Fibroblast of pulmonary artery (primary cell): ENCODE data around the gene C1RL.

Source experiments
- DNase-seq: peaks from one replicate; pipeline ENCODE4 v3.0.0-alpha.2; 2010; ENCODE audit warnings: low read depth
- H3K4me3 ChIP-seq: replicated peaks from 2 replicates; pipeline ENCODE4 v1.5.1; 2011; ENCODE audit warnings: low read depth, mild to moderate bottlenecking, control low read depth, low read length, moderate library complexity
- TF ChIP-seq, protein P1 (sequence below): IDR thresholded peaks from 2 replicates; pipeline ENCODE4 v1.5.1; 2011; ENCODE audit warnings: mild to moderate bottlenecking, control low read depth, low read length, inconsistent platforms; ENCODE audit errors: missing control alignments

The C1RL gene

DNA sequence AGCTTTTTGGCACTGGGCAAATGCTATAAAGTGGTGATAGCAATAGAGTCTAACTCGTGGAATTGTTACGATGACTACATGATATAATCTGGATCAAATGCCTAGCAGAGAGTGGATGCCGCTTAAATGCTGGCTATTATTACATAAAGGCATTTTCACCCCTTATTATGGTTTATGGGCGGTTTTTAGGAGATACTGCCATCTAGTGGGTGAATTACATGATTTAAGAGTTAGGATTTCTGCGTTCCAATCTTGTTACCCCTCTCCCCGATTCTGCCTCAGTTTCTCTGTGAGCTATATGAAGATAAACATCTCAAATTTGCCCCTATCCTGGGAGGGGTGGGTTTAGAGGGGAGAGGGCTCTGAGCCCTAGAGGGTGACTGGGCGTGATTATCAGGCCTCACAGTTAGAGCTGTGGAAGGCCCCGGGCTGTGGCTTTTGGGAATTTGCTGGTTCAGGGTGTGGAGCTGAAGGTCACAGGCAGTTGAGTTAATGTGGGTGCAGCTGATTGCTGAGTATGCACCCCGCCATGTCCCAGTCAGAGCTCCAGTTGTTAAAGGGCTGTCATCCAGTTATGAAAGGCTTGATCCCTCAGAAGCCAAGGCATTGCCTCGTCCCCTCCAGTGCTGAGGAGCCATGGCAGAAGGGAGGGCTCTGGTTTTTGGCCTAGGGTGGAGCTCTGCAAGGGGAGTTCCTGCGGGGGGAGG is 35.6 kb upstream of the C1RL start:
- DNase-seq = peak; percentile 61
- H3K4me3 ChIP-seq = no peak overlapping the region
- TF ChIP-seq, protein P1, sequence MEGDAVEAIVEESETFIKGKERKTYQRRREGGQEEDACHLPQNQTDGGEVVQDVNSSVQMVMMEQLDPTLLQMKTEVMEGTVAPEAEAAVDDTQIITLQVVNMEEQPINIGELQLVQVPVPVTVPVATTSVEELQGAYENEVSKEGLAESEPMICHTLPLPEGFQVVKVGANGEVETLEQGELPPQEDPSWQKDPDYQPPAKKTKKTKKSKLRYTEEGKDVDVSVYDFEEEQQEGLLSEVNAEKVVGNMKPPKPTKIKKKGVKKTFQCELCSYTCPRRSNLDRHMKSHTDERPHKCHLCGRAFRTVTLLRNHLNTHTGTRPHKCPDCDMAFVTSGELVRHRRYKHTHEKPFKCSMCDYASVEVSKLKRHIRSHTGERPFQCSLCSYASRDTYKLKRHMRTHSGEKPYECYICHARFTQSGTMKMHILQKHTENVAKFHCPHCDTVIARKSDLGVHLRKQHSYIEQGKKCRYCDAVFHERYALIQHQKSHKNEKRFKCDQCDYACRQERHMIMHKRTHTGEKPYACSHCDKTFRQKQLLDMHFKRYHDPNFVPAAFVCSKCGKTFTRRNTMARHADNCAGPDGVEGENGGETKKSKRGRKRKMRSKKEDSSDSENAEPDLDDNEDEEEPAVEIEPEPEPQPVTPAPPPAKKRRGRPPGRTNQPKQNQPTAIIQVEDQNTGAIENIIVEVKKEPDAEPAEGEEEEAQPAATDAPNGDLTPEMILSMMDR = peak; percentile 53

- TF ChIP-seq, protein P1 = no peak
- no peak overlapping the region for H3K4me3 ChIP-seq
These were observed 34.5 kb upstream of the C1RL start for GRCh38 chr12:7143564-7143963.

DNA sequence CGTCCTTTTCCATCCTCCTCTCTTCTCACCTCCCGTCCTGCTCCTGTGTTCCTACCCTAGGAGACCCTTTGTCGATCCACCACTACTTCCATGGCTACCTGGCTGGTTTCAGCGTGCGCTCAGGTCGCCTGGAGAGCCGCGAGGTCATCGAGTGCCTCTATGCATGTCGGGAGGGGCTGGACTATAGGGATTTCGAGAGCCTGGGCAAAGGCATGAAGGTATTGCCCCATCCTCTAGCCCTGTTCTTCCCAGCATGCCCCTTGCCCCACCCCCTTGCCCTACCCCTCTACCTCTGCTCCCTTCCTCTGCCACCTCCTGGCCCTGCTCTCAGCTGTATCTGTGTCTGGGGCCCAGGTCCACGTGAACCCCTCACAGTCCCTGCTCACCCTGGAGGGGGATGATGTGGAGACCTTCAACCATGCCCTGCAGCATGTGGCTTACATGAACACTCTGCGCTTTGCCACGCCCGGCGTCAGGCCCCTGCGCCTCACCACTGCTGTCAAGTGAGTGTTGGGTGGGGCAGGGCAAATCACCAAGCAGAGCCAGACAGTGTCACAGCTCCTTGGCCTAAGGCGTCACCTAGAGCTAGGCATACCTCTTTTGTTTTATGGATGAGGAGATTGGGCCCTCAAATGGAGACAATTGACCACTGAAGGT is 33.9 kb upstream of the C1RL start:
- H3K4me3 ChIP-seq = no peak overlapping the region
- TF ChIP-seq, protein P1 = no peak
- DNase-seq = no peak

More at GRCh38 chr12:7143564-7143963, 34.5 kb upstream of the C1RL start:
- DNase-seq = no peak

DNA sequence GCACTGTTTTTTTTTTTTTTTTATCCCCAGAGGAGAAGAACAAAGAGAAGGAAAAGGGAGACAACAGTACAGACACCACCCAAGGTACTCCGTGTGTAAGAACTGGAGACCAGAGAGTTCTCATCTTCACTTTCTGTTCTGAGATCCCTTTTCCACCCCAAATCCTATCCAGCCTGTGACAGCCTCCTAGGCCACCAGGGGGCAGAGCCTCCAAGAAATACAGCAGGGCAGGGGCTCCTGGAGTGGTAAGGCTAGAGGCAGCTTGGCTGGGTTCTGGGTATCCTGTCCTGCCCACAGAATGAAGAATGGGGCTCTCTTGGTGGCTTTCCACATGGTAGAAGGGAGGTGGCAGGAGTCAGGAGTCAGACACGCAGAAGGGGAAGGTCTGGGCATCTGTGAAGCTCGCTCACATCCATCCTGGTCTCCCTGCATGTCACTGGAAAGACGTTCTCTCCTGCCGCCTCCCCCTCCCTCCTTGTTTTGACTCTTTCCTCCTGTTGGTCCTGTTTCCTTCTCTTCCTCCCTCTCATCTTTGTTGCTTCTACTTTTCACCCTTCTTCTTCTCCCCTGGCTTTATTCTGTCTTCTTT is 33.1 kb upstream of the C1RL start:
- TF ChIP-seq, protein P1 = peak; percentile 90
- H3K4me3 ChIP-seq = no peak overlapping the region
- peak; percentile 65 for DNase-seq

GRCh38 chr12:7141351-7142005 is 32.5 kb upstream of the C1RL start:
- TF ChIP-seq, protein P1 = no peak
- DNase-seq = no peak
- no peak overlapping the region for H3K4me3 ChIP-seq

DNA sequence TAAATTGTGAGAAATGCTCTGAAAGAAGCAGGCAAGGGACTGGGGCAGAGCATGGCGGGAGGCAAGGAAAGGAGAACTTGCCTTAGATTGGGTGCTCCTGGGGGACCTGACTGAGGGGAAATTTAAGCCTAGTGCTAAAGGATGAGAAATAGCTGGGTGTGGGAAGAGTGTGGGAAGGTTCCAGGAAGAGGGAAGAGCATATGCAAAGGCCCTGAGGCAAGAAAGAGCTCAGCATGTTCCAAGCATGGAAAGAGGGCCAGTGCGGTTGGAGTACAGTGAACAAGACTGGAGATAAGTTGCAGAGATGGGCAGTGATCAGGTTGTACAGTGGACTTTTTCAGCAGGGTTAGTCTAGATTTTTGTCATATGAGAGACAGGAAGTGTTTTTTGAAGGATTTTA is 30.2 kb upstream of the C1RL start:
- TF ChIP-seq, protein P1 = no peak
- no peak overlapping the region for H3K4me3 ChIP-seq
- DNase-seq = no peak
